NCI-H128 (cell line): Measurements from ENCODE around the gene OTUB2.
"Not testable (repeated sequence)": the region's sequence is repeated elsewhere in the genome, so short reads cannot be mapped to it uniquely, and the experiment has no call there.

Experiments
- DNase-seq: peaks from one replicate; lab custom pipeline; 2025; ENCODE audit not compliant: unreplicated experiment; lab: John Stamatoyannopoulos, UW

Gene OTUB2

GRCh38 chr14:94054401-94054800 is 28.3 kb downstream of the OTUB2 start:
- no peak for DNase-seq

- no peak for DNase-seq
Measured at GRCh38 chr14:94054936-94055335, 28.8 kb downstream of the OTUB2 start.

- DNase-seq, result no peak
Measured at GRCh38 chr14:94056579-94057308, 30.6 kb downstream of the OTUB2 start.

- no peak for DNase-seq
Measured at GRCh38 chr14:94058128-94058673, 32.1 kb downstream of the OTUB2 start.

GRCh38 chr14:94058674-94059138 is 32.6 kb downstream of the OTUB2 start:
- no peak for DNase-seq

- no peak for DNase-seq
Measured at GRCh38 chr14:94059998-94060397, 33.9 kb downstream of the OTUB2 start.

GRCh38 chr14:94062344-94062940 is 36.3 kb downstream of the OTUB2 start:
- no peak for DNase-seq

GRCh38 chr14:94066089-94066676 is 40.0 kb downstream of the OTUB2 start:
- peak; percentile 12 for DNase-seq

GRCh38 chr14:94072076-94072475 is 45.9 kb downstream of the OTUB2 start:
- not testable (repeated sequence) for DNase-seq

- no peak for DNase-seq
Measured at GRCh38 chr14:94074534-94074933, 48.4 kb downstream of the OTUB2 start.

GRCh38 chr14:94075008-94075407 is 48.9 kb downstream of the OTUB2 start:
- no peak for DNase-seq

- no peak for DNase-seq
Measured at GRCh38 chr14:94077111-94077821, 51.1 kb downstream of the OTUB2 start.

GRCh38 chr14:94077823-94078222 is 51.7 kb downstream of the OTUB2 start:
- DNase-seq, result no peak

GRCh38 chr14:94079891-94080620 is 53.9 kb downstream of the OTUB2 start:
- DNase-seq, result no peak

GRCh38 chr14:94080621-94081385 is 54.7 kb downstream of the OTUB2 start, which contains the start of the genes DDX24 and IFI27L1:
DDX24 (minus strand) TSS chr14:94081202; CDS start chr14:94079742, 1,460 bp downstream.
IFI27L1 (plus strand) TSS chr14:94081310; CDS start chr14:94096938, 15,628 bp downstream.
- peak; percentile 95 for DNase-seq

- no peak for DNase-seq
Measured at GRCh38 chr14:94081386-94081820, 55.3 kb downstream of the OTUB2 start.

GRCh38 chr14:94087891-94088290 is 61.8 kb downstream of the OTUB2 start:
- DNase-seq, result no peak

GRCh38 chr14:94088516-94088915 is 62.4 kb downstream of the OTUB2 start:
- DNase-seq, result no peak

GRCh38 chr14:94089479-94089878 is 63.3 kb downstream of the OTUB2 start:
- no peak for DNase-seq

- DNase-seq, result no peak
Measured at GRCh38 chr14:94093418-94093817, 67.3 kb downstream of the OTUB2 start.
